GM12892 (cell line): ENCODE data around the gene HERC2.

Experiments used
- DNase-seq: peaks from one replicate; pipeline ENCODE4 v3.0.0; 2011; ENCODE audit not compliant: insufficient read length
- FAIRE-seq: peaks from 2 replicates; lab custom pipeline; 2011; peaks lifted over from hg19 to GRCh38; lab: Jason Lieb, UNC
- POLR2A ChIP-seq: IDR thresholded peaks from 2 replicates; pipeline ENCODE4 v1.6.1; 2011; ENCODE audit warnings: low read depth, low read length, control low read depth
- POLR2AphosphoS5 ChIP-seq: IDR thresholded peaks from 2 replicates; pipeline ENCODE4 v1.6.1; 2011; ENCODE audit warnings: low read depth, low read length, control low read depth
- TAF1 ChIP-seq: IDR thresholded peaks from 2 replicates; pipeline ENCODE4 v1.6.1; 2011; ENCODE audit warnings: low read depth, mild to moderate bottlenecking, control low read depth, low read length, borderline replicate concordance

Gene HERC2

GRCh38 chr15:28132524-28133275, 189.3 kb downstream of the HERC2 start:
- TF ChIP-seq POLR2A (no peak), TAF1 (no peak), POLR2AphosphoS5 (no peak)
- FAIRE-seq (no peak), DNase-seq (no peak)

DNA sequence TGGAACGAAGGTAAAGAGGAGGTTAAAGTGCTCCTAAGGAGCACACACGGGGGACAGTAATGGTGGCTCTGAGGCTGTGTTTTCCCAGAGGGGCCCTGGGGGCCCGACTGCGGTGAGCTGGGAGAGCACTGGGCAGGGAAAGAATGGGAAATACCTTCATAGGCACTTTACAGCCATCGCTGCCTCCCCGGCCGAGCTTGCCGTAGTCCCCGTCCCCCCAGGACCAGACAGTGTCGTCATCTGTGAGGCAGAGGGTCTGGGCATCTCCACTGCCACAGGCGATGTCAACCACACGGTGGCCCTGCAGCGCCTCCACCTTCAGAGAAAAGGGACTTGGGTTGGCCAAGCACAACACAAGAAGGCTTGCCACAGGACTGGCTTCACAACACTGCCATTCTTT, 190.0 kb downstream of the HERC2 start:
- DNase-seq (no peak), FAIRE-seq (no peak)
- TF ChIP-seq TAF1 (no peak), POLR2AphosphoS5 (no peak), POLR2A (no peak)

GRCh38 chr15:28131400-28131799, 190.6 kb downstream of the HERC2 start:
- FAIRE-seq (no peak), DNase-seq (no peak)
- TF ChIP-seq POLR2A = no peak
- TF ChIP-seq TAF1 = no peak

DNA sequence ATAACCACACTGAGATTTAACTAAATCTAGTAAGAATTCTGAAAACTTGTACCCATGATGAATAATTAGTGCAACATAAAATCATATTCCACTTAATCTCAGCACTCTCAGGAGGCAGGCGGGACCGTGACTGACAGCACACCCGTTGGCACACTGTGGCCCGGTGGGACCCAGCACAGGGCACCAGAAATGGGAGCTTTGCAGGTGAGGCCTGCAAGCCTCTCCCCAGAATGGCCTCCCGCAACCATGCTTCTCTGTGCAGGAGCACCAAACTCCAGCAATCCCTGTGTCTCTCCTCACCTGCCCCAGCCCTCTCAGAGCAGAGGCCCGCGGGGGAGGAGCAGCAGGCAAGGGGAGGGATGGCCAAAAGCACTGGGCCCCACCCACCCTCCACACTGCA, 191.3 kb downstream of the HERC2 start:
- TF ChIP-seq TAF1 (no peak), POLR2AphosphoS5 (no peak), POLR2A (no peak)
- FAIRE-seq (no peak), DNase-seq (no peak)

- FAIRE-seq (no peak), DNase-seq (no peak)
- no peak for TF ChIP-seq POLR2A
- TF ChIP-seq TAF1 = no peak
- no peak for TF ChIP-seq POLR2AphosphoS5
These were observed 192.6 kb downstream of the HERC2 start for GRCh38 chr15:28129231-28129848.

GRCh38 chr15:28128031-28128430, 193.9 kb downstream of the HERC2 start:
- DNase-seq (no peak), FAIRE-seq (no peak)
- no peak for TF ChIP-seq TAF1
- TF ChIP-seq POLR2AphosphoS5 = no peak
- TF ChIP-seq POLR2A = no peak

DNA sequence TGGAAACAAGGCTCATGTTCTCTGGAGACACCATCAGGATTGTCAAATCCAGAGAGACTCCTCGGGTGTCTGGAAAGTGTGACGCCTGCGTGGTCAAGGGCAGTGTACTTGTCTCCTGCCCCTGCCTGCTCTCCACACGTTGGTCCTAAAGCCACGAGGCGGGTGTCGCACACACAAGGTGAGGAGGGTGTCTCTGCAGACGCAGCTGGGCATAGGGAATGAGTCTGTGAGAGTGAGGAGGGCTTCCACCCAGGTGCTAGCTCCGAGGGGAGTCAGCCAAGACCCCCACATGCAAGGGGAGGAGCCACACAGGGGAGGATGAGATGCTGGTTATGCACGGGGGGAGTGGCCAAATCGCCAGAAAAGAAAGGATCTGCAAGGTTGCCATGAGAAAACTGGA, 194.9 kb downstream of the HERC2 start:
- no peak for TF ChIP-seq POLR2AphosphoS5
- no peak for TF ChIP-seq POLR2A
- no peak for TF ChIP-seq TAF1
- DNase-seq (no peak), FAIRE-seq (no peak)

DNA sequence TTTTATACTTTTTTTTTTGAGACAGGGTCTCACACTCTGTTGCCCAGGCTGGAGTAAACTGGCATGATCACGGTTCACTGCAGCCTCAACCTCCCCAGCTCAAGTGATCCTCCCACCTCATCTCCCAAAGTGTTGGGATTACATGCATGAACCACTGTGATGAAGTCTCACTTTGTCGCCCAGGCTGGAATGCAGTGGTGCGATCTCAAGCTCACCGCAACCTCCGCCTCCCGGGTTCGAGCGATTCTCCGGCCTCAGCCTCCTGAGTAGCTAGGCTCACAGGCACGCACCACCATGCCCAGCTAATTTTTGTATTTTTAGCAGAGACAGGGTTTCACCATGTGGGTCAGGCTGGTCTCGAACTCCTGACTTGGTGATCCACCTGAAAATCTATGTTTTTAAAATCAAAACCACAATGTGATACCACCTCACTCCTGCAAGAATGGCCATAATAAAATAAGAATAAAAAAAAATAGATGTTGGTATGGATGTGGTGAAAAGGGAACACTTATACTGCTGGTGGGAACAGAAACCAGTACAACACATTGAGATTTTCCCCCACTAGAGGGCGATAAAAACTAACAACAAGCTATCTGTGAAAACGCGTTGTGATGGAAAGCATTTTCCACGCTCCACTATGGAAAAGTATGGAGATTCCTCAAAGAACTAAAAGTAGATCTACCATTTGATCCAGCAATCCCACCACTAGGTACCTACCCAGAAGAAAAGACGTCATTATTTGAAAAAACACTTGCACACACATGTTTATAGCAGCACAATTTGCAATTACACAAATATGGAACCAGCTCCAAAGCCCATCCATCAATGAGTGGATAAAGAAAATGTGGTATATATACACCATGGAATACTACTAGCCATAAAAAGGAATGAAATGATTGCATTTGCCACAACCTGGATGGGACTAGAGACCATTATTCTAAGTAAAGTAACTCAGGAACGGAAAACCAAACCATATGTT, 196.0 kb downstream of the HERC2 start:
- TF ChIP-seq TAF1 = no peak
- TF ChIP-seq POLR2A = no peak
- no peak for TF ChIP-seq POLR2AphosphoS5

DNA sequence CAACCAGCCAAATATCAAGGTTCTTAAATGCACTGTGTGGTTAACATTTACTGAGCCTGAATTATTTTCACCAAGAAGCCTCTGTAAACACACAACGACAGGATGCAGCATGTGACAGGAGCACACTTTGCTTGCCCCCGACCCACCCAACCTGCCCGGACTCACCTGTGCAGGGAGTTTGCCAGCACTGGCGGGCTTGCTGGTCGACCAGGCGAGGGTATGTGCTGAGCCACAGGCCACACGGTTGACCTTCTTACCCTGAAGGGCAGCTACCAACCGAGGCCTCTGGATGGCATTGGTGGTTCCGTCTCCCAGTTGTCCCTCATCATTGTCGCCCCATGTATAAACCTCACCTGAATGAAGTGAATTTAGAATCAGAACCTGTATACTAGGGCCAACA, 197.1 kb downstream of the HERC2 start:
- no peak for DNase-seq
- TF ChIP-seq POLR2AphosphoS5 = no peak
- no peak for TF ChIP-seq POLR2A
- no peak for TF ChIP-seq TAF1
- FAIRE-seq = no peak

More for the DNA sequence above, 196.0 kb downstream of the HERC2 start:
- FAIRE-seq = no peak
- DNase-seq = no peak

GRCh38 chr15:28123408-28124023, 198.5 kb downstream of the HERC2 start:
- FAIRE-seq (peak; percentile 14), DNase-seq (no peak)
- no peak for TF ChIP-seq TAF1
- TF ChIP-seq POLR2AphosphoS5 = no peak
- TF ChIP-seq POLR2A = no peak
